Activated naive CD8-positive, alpha-beta T cell treated with anti-CD3 and anti-CD28 coated beads, Interleukin-2, amount 50 U/mL, for 16 hours (primary cell): ENCODE data around the gene KRT79.

Source experiments
- DNase-seq: peaks from one replicate; pipeline ENCODE4 v3.0.0-alpha.2; 2020; ENCODE audit warnings: low read depth, low spot score

Gene KRT79

GRCh38 chr12:52819731-52820510 is 14.2 kb downstream of the KRT79 start:
- DNase-seq, result no peak

- no peak for DNase-seq
Observed at GRCh38 chr12:52818887-52819420, 15.2 kb downstream of the KRT79 start.

GRCh38 chr12:52818388-52818787 is 15.7 kb downstream of the KRT79 start:
- DNase-seq, result no peak

GRCh38 chr12:52817699-52818238 is 16.3 kb downstream of the KRT79 start:
- DNase-seq, result no peak

GRCh38 chr12:52817003-52817698 is 17.0 kb downstream of the KRT79 start:
- DNase-seq, result no peak

- DNase-seq, result no peak
Observed at GRCh38 chr12:52815676-52816588, 18.2 kb downstream of the KRT79 start.

- no peak for DNase-seq
Observed at GRCh38 chr12:52815161-52815560, 18.9 kb downstream of the KRT79 start.

- no peak for DNase-seq
Observed at GRCh38 chr12:52814710-52815155, 19.4 kb downstream of the KRT79 start.

GRCh38 chr12:52813885-52814709 is 20.0 kb downstream of the KRT79 start, which contains the start of gene KRT4:
TSS of gene KRT4 (minus strand) at chr12:52814116. CDS start at chr12:52814058, 58 bp downstream.
- DNase-seq, result no peak

GRCh38 chr12:52813203-52813819 is 20.8 kb downstream of the KRT79 start:
- DNase-seq, result no peak

GRCh38 chr12:52812749-52813148 is 21.4 kb downstream of the KRT79 start:
- no peak for DNase-seq

- DNase-seq, result no peak
Observed at GRCh38 chr12:52812073-52812400, 22.1 kb downstream of the KRT79 start.

GRCh38 chr12:52811191-52812072 is 22.7 kb downstream of the KRT79 start:
- DNase-seq, result no peak

GRCh38 chr12:52810554-52810953 is 23.6 kb downstream of the KRT79 start:
- DNase-seq, result no peak

GRCh38 chr12:52809166-52809565 is 24.9 kb downstream of the KRT79 start:
- DNase-seq, result no peak

GRCh38 chr12:52808573-52809160 is 25.4 kb downstream of the KRT79 start:
- no peak for DNase-seq

- DNase-seq, result no peak
Observed at GRCh38 chr12:52807544-52808470, 26.3 kb downstream of the KRT79 start.
